HepG2 (cell line): Measurements from ENCODE around the gene MLLT10. TPM values are rescaled to one million over a fixed set of nuclear protein-coding genes. Genes with fewer than 3 reads are reported as not detected.

Source experiments
- AGO1 ChIP-seq: fragments of 200-400 bp; formaldehyde crosslinking; IDR thresholded peaks from 2 replicates; pipeline ENCODE4 v1.6.1; 2017; ENCODE audit warnings: mild to moderate bottlenecking, low read depth, low read length, moderate library complexity; ENCODE audit not compliant: poor library complexity, severe bottlenecking
- FLYWCH1 ChIP-seq: sonication (generic); formaldehyde crosslinking; IDR thresholded peaks from 2 replicates; pipeline ENCODE4 v1.8.1; 2023; ENCODE audit warnings: mild to moderate bottlenecking, missing genetic modification reagents
- HES4 ChIP-seq: sonication (generic); formaldehyde crosslinking; IDR thresholded peaks from 2 replicates; pipeline ENCODE4 v1.9.0; 2021; ENCODE audit warnings: mild to moderate bottlenecking, missing genetic modification reagents, borderline replicate concordance
- HNF4A ChIP-seq: sonication (generic); formaldehyde crosslinking; IDR thresholded peaks from 2 replicates; pipeline ENCODE4 v1.4.0; 2020; ENCODE audit warnings: missing genetic modification reagents
- NFIB ChIP-seq: sonication (generic); formaldehyde crosslinking; IDR thresholded peaks from 2 replicates; pipeline ENCODE4 v1.9.0; 2021; ENCODE audit warnings: missing genetic modification reagents, mild to moderate bottlenecking, borderline replicate concordance
- NR2F6 ChIP-seq, 2 experiments: IDR thresholded peaks; 2 replicates each; pipeline ENCODE4 v1.6.1; 2016; ENCODE audit warnings: antibody characterized with exemption in 1 of 2, mild to moderate bottlenecking in 1 of 2
- RCOR2 ChIP-seq: IDR thresholded peaks from 2 replicates; pipeline ENCODE4 v1.6.1; 2016; ENCODE audit warnings: missing biosample characterization, missing genetic modification reagents
- REL ChIP-seq: sonication (generic); formaldehyde crosslinking; conservative IDR thresholded peaks from 2 replicates; pipeline ENCODE4 v1.8.0; 2022; ENCODE audit warnings: mild to moderate bottlenecking, missing genetic modification reagents, moderate library complexity
- SOX6 ChIP-seq, 2 experiments: fragments of 450-650 bp in 1 of 2; sonication (generic) in 1 of 2; formaldehyde crosslinking in 1 of 2; IDR thresholded peaks; 2 replicates each; pipeline versions ENCODE4 v1.4.0 to v1.6.1; 2017 to 2020; ENCODE audit warnings: antibody characterized with exemption in 1 of 2, mild to moderate bottlenecking in 1 of 2, missing genetic modification reagents in 1 of 2
- SP2 ChIP-seq: sonication (generic); formaldehyde crosslinking; IDR thresholded peaks from 2 replicates; pipeline ENCODE4 v1.5.1; 2020; ENCODE audit warnings: mild to moderate bottlenecking, missing genetic modification reagents
- ZFP36L2 ChIP-seq: sonication (generic); formaldehyde crosslinking; IDR thresholded peaks from 2 replicates; pipeline ENCODE4 v1.4.0; 2020; ENCODE audit warnings: missing genetic modification reagents
- ZFY ChIP-seq: sonication (generic); formaldehyde crosslinking; IDR thresholded peaks from 2 replicates; pipeline ENCODE4 v1.4.0; 2020; ENCODE audit warnings: missing genetic modification reagents
- ZNF441 ChIP-seq: sonication (generic); formaldehyde crosslinking; IDR thresholded peaks from 2 replicates; pipeline ENCODE4 v1.7.0; 2021; ENCODE audit warnings: missing genetic modification reagents, borderline replicate concordance
- ZNF543 ChIP-seq: sonication (generic); formaldehyde crosslinking; IDR thresholded peaks from 2 replicates; pipeline ENCODE4 v1.4.0; 2020; ENCODE audit warnings: mild to moderate bottlenecking, missing genetic modification reagents
- ZNF775 ChIP-seq: sonication (generic); formaldehyde crosslinking; IDR thresholded peaks from 2 replicates; pipeline ENCODE4 v1.4.0; 2020; ENCODE audit warnings: missing genetic modification reagents, mild to moderate bottlenecking, moderate library complexity, borderline replicate concordance
- ZSCAN30 ChIP-seq: sonication (generic); formaldehyde crosslinking; IDR thresholded peaks from 2 replicates; pipeline ENCODE4 v1.5.0; 2020; ENCODE audit warnings: mild to moderate bottlenecking, missing genetic modification reagents
- polyA plus RNA-seq, 8 experiments: library from polyadenylated mRNA; depleted of rRNA in 3 of 8; stranded (reverse) in 7 of 8; unstranded in 1 of 8; fragments of >200 nt; fragmentation: Illumina TruSeq in 4 of 8; extraction: Trizol in 4 of 8; gene quantifications; 2 replicates each; pipeline versions ENCODE4 v1.2.1 to v1.2.3, GENCODE V29; 2011 to 2016; ENCODE audit warnings: low read depth in 4 of 8, missing spikeins in 1 of 8, mixed read lengths in 1 of 8; ENCODE audit not compliant: insufficient read depth in 1 of 8
- total RNA-seq, 5 experiments: library from RNA; depleted of rRNA; stranded (reverse); fragments of >200 nt; fragmentation: Illumina TruSeq; extraction: Trizol; gene quantifications; 2 replicates each; pipeline ENCODE4 v1.2.3, GENCODE V29; 2016; ENCODE audit warnings: low read depth in 1 of 5
- TF ChIP-seq, protein P1 (sequence below): sonication (generic); formaldehyde crosslinking; IDR thresholded peaks from 2 replicates; pipeline ENCODE4 v1.4.0; 2020; ENCODE audit warnings: missing genetic modification reagents
- TF ChIP-seq, protein P2 (sequence below): sonication (generic); formaldehyde crosslinking; IDR thresholded peaks from 2 replicates; pipeline ENCODE4 v1.4.0; 2020; ENCODE audit warnings: missing genetic modification reagents; ENCODE audit errors: not compliant biosample characterization
- TF ChIP-seq, protein P3 (sequence below): sonication (generic); formaldehyde crosslinking; IDR thresholded peaks from 2 replicates; pipeline ENCODE4 v1.4.0; 2020; ENCODE audit warnings: missing genetic modification reagents
- TF ChIP-seq, protein P4 (sequence below): IDR thresholded peaks from 2 replicates; pipeline ENCODE4 v1.6.1; 2018; ENCODE audit warnings: missing genetic modification reagents
- TF ChIP-seq, protein P5 (sequence below): sonication (generic); formaldehyde crosslinking; IDR thresholded peaks from 2 replicates; pipeline ENCODE4 v1.4.0; 2020; ENCODE audit warnings: missing genetic modification reagents

MLLT10 gene
- total and polyA plus RNA-seq, 2 of the 13 experiments (the other 11 are each of a cell fraction or from before 2014, with no cell fraction given), result 51.3 to 84.1 TPM

DNA sequence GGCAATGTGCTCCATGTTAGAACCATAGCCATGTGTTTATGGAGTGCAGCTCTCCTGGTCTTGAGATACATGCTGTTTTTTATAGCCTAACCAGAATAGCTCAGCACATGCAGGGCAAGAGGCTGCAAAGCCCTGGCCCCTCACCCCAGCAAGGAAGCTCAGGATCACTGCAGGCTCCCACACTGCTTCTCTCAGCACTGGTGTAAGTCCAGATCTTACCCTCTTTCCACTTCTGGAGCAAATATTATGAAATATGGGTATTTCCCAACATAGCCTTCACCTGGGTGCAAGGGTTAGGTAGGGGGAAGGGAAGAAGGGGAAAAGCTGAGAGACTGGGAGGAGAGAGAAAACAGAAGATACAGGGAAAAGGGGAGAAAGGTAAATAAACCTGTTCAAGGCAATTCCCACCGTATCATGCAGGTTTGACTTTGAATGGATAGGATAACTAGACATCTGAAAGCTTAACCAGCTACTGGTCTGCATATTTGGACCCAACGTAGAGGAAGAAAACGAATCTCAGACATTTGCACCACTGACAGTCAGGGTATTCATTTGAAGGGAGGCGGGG is 28.2 kb upstream of the MLLT10 start (continued):
- TF ChIP-seq, protein P1, sequence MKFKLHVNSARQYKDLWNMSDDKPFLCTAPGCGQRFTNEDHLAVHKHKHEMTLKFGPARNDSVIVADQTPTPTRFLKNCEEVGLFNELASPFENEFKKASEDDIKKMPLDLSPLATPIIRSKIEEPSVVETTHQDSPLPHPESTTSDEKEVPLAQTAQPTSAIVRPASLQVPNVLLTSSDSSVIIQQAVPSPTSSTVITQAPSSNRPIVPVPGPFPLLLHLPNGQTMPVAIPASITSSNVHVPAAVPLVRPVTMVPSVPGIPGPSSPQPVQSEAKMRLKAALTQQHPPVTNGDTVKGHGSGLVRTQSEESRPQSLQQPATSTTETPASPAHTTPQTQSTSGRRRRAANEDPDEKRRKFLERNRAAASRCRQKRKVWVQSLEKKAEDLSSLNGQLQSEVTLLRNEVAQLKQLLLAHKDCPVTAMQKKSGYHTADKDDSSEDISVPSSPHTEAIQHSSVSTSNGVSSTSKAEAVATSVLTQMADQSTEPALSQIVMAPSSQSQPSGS, result peak; percentile 95
- TF ChIP-seq HES4 (CRISPR knock-in tag) (no peak), NR2F6 (IDR thresholded peaks at IDR 0.05) (peak; percentile 94), NR2F6 (CRISPR knock-in tag; IDR thresholded peaks at IDR 0.05) (peak; percentile 95), HNF4A (CRISPR knock-in tag) (peak; percentile 100), SOX6 (IDR thresholded peaks at IDR 0.05) (no peak), SOX6 (CRISPR knock-in tag; IDR thresholded peaks at IDR 0.05) (peak; percentile 97), AGO1 (no peak), ZFP36L2 (CRISPR knock-in tag) (no peak), ZNF441 (peak; percentile 85; the same call in 1 of the 2 replicates), REL (CRISPR knock-in tag) (peak; percentile 53; the same call in 1 of the 2 replicates), ZFY (no peak), SP2 (CRISPR knock-in tag) (no peak), FLYWCH1 (CRISPR knock-in tag) (no peak), NFIB (CRISPR knock-in tag) (no peak), ZSCAN30 (CRISPR knock-in tag) (no peak), ZNF775 (CRISPR knock-in tag) (peak; percentile 97), ZNF543 (CRISPR knock-in tag) (peak; percentile 68; the same call in 1 of the 2 replicates), RCOR2 (peak; percentile 97)
- TF ChIP-seq, protein P2, sequence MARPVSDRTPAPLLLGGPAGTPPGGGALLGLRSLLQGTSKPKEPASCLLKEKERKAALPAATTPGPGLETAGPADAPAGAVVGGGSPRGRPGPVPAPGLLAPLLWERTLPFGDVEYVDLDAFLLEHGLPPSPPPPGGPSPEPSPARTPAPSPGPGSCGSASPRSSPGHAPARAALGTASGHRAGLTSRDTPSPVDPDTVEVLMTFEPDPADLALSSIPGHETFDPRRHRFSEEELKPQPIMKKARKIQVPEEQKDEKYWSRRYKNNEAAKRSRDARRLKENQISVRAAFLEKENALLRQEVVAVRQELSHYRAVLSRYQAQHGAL, result no peak
- TF ChIP-seq, protein P3, sequence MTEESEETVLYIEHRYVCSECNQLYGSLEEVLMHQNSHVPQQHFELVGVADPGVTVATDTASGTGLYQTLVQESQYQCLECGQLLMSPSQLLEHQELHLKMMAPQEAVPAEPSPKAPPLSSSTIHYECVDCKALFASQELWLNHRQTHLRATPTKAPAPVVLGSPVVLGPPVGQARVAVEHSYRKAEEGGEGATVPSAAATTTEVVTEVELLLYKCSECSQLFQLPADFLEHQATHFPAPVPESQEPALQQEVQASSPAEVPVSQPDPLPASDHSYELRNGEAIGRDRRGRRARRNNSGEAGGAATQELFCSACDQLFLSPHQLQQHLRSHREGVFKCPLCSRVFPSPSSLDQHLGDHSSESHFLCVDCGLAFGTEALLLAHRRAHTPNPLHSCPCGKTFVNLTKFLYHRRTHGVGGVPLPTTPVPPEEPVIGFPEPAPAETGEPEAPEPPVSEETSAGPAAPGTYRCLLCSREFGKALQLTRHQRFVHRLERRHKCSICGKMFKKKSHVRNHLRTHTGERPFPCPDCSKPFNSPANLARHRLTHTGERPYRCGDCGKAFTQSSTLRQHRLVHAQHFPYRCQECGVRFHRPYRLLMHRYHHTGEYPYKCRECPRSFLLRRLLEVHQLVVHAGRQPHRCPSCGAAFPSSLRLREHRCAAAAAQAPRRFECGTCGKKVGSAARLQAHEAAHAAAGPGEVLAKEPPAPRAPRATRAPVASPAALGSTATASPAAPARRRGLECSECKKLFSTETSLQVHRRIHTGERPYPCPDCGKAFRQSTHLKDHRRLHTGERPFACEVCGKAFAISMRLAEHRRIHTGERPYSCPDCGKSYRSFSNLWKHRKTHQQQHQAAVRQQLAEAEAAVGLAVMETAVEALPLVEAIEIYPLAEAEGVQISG (CRISPR knock-in tag), result peak; percentile 82
- TF ChIP-seq, protein P4, sequence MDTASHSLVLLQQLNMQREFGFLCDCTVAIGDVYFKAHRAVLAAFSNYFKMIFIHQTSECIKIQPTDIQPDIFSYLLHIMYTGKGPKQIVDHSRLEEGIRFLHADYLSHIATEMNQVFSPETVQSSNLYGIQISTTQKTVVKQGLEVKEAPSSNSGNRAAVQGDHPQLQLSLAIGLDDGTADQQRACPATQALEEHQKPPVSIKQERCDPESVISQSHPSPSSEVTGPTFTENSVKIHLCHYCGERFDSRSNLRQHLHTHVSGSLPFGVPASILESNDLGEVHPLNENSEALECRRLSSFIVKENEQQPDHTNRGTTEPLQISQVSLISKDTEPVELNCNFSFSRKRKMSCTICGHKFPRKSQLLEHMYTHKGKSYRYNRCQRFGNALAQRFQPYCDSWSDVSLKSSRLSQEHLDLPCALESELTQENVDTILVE, result peak; percentile 98
- TF ChIP-seq, protein P5, sequence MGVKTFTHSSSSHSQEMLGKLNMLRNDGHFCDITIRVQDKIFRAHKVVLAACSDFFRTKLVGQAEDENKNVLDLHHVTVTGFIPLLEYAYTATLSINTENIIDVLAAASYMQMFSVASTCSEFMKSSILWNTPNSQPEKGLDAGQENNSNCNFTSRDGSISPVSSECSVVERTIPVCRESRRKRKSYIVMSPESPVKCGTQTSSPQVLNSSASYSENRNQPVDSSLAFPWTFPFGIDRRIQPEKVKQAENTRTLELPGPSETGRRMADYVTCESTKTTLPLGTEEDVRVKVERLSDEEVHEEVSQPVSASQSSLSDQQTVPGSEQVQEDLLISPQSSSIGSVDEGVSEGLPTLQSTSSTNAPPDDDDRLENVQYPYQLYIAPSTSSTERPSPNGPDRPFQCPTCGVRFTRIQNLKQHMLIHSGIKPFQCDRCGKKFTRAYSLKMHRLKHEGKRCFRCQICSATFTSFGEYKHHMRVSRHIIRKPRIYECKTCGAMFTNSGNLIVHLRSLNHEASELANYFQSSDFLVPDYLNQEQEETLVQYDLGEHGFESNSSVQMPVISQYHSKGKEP (CRISPR knock-in tag), result peak; percentile 85
